Endothelial cell of umbilical vein (primary cell): ENCODE measurements around the gene STH. TPM values are rescaled to one million over a fixed set of nuclear protein-coding genes. Genes with fewer than 3 reads are reported as not detected.

Experiments
- BruUV-seq: library from RNA; stranded (reverse); fragments of 400-500 nt; replicated peaks from 2 replicates; lab custom pipeline; 2021; lab: Mats Ljungman, UMichigan
- CTCF ChIA-PET: fragments of 300-600, 350-600 bp; sonication (Branson Sonifier 250); formaldehyde crosslinking; loops from one replicate; lab custom pipeline; 2021; ENCODE audit warnings: antibody characterized with exemption, inconsistent platforms; lab: Charles Lee
- POLR2A ChIA-PET: fragments of 300-600, 350-600 bp; sonication (Branson Sonifier 250); formaldehyde crosslinking; loops from one replicate; lab custom pipeline; 2021; ENCODE audit warnings: antibody characterized with exemption, inconsistent platforms; lab: Charles Lee
- DNase-seq: peaks from one replicate; pipeline ENCODE4 v3.0.0-alpha.2; 2011; ENCODE audit warnings: low read depth, low spot score
- FAIRE-seq: peaks from 2 replicates; lab custom pipeline; 2011; peaks lifted over from hg19 to GRCh38; lab: Jason Lieb, UNC
- H2AFZ ChIP-seq: 2 replicates; pipeline ENCODE4 v1.6.0; 2012; ENCODE audit warnings: low read depth, low read length, control low read depth, inconsistent platforms
- H3K27ac ChIP-seq: 2 replicates; pipeline ENCODE4 v1.5.1; 2011; ENCODE audit warnings: low read depth, mild to moderate bottlenecking, control low read depth, low read length, moderate library complexity; ENCODE audit not compliant: insufficient read depth
- H3K27me3 ChIP-seq, 2 experiments: 2 replicates each; pipeline versions ENCODE4 v1.6.0 to v1.6.1; 2011; ENCODE audit warnings: low read length in 2 of 2, mixed read lengths in 1 of 2; ENCODE audit not compliant: control insufficient read depth in 2 of 2, insufficient read depth in 2 of 2
- H3K36me3 ChIP-seq, 2 experiments: 2 replicates in 1 of 2; 3 replicates in 1 of 2; pipeline ENCODE4 v1.5.1; 2011; ENCODE audit warnings: low read length in 2 of 2, mild to moderate bottlenecking in 1 of 2, moderate library complexity in 1 of 2; ENCODE audit not compliant: control insufficient read depth in 2 of 2, insufficient read depth in 2 of 2; ENCODE audit errors: extremely low read depth in 1 of 2
- H3K4me1 ChIP-seq: 3 replicates; pipeline ENCODE4 v1.5.1; 2011; ENCODE audit warnings: mild to moderate bottlenecking, low read length; ENCODE audit not compliant: control insufficient read depth, insufficient read depth; ENCODE audit errors: extremely low read depth
- H3K4me2 ChIP-seq: 2 replicates; pipeline ENCODE4 v1.6.1; 2011; ENCODE audit warnings: low read length, control low read depth, mixed read lengths; ENCODE audit not compliant: insufficient read depth
- H3K4me3 ChIP-seq, 3 experiments: fragments of 200-600 bp in 1 of 3; sonication (generic), shearing (Covaris generic) in 1 of 3; replicated peaks in 1 of 3; 2 replicates each; pipeline ENCODE4 v1.5.1; 2011 to 2016; ENCODE audit warnings: control low read depth in 3 of 3, low read length in 3 of 3, mild to moderate bottlenecking in 2 of 3, inconsistent platforms in 1 of 3, low read depth in 1 of 3, moderate library complexity in 1 of 3; ENCODE audit not compliant: insufficient read depth in 1 of 3
- H3K79me2 ChIP-seq: 2 replicates; pipeline ENCODE4 v1.6.0; 2012; ENCODE audit warnings: low read length, inconsistent platforms; ENCODE audit not compliant: control insufficient read depth, insufficient read depth
- H3K9ac ChIP-seq: replicated peaks from 2 replicates; pipeline ENCODE3; 2011; ENCODE audit warnings: low read length, control low read depth; ENCODE audit not compliant: insufficient read depth; ENCODE audit errors: extremely low read depth
- H3K9me1 ChIP-seq: replicated peaks from 3 replicates; pipeline ENCODE4 v1.6.0; 2011; ENCODE audit warnings: mild to moderate bottlenecking, low read length; ENCODE audit not compliant: control insufficient read depth, insufficient read depth; ENCODE audit errors: extremely low read depth
- H3K9me3 ChIP-seq: replicated peaks from 2 replicates; pipeline ENCODE4 v1.5.1; 2012; ENCODE audit warnings: low read length, inconsistent platforms; ENCODE audit not compliant: control insufficient read depth, insufficient read depth
- H4K20me1 ChIP-seq: replicated peaks from 2 replicates; pipeline ENCODE3; 2011; ENCODE audit warnings: mild to moderate bottlenecking, low read length; ENCODE audit not compliant: control insufficient read depth, insufficient read depth; ENCODE audit errors: extremely low read depth
- CTCF ChIP-seq, 2 donors: IDR thresholded peaks; 1 replicate in 1 of 2; 2 replicates in 1 of 2; pipeline ENCODE4 v1.5.1; 2011; ENCODE audit warnings: low read length in 2 of 2, mild to moderate bottlenecking in 2 of 2, moderate library complexity in 2 of 2, control low read depth in 1 of 2, inconsistent platforms in 1 of 2, low read depth in 1 of 2; ENCODE audit not compliant: insufficient read depth in 1 of 2; ENCODE audit errors: extremely low read depth in 1 of 2
- EZH2 ChIP-seq: IDR thresholded peaks from 2 replicates; pipeline ENCODE4 v1.6.1; 2012; ENCODE audit warnings: borderline replicate concordance, low read depth, mild to moderate bottlenecking, moderate library complexity, low read length, inconsistent platforms; ENCODE audit not compliant: severe bottlenecking
- FOS ChIP-seq: IDR thresholded peaks from 2 replicates; pipeline ENCODE4 v1.6.1; 2011; ENCODE audit warnings: mild to moderate bottlenecking, low read length, moderate library complexity, borderline replicate concordance; ENCODE audit not compliant: insufficient read depth
- GATA2 ChIP-seq: IDR thresholded peaks from 2 replicates; pipeline ENCODE4 v1.7.0; 2011; ENCODE audit warnings: low read depth, mild to moderate bottlenecking, moderate library complexity, mixed read lengths, low read length; ENCODE audit not compliant: insufficient read length, insufficient read depth
- JUN ChIP-seq: IDR thresholded peaks from 2 replicates; pipeline ENCODE4 v1.6.1; 2011; ENCODE audit warnings: borderline replicate concordance, low read depth; ENCODE audit not compliant: insufficient read length, insufficient read depth
- MAX ChIP-seq: IDR thresholded peaks from 2 replicates; pipeline ENCODE4 v1.6.1; 2011; ENCODE audit not compliant: insufficient read depth, insufficient read length
- MYC ChIP-seq: IDR thresholded peaks from one replicate; pipeline ENCODE4 v1.6.1; 2011; ENCODE audit warnings: mild to moderate bottlenecking, low read depth, low read length
- POLR2A ChIP-seq: IDR thresholded peaks from 2 replicates; pipeline ENCODE4 v1.6.1; 2012; ENCODE audit warnings: low read depth, mild to moderate bottlenecking, control low read depth, low read length
- POLR2AphosphoS5 ChIP-seq: IDR thresholded peaks from 2 replicates; pipeline ENCODE4 v1.6.1; 2012; ENCODE audit warnings: low read depth, mild to moderate bottlenecking, control low read depth, low read length, moderate library complexity; ENCODE audit not compliant: insufficient read depth
- dilution Hi-C: fragments of 300-500 bp; cut with MboI; formaldehyde crosslinking; loops from one replicate; pipeline ENCODE4 v1.15.0; 2019; ENCODE audit warnings: low sequenced_read_pairs; ENCODE audit not compliant: extremely low pct_ligation_motif_present
- intact Hi-C: fragments of 100-400 bp; cut with micrococcal nuclease; formaldehyde crosslinking; loops from one replicate; pipeline ENCODE4 v1.10.0; 2022
- polyA plus RNA-seq, 4 experiments: library from polyadenylated mRNA; depleted of rRNA in 3 of 4; stranded (reverse) in 3 of 4; unstranded in 1 of 4; fragments of >200 nt; gene quantifications; 2 replicates each; pipeline versions ENCODE4 v1.2.1 to v1.2.3, GENCODE V29; 2011 to 2012; ENCODE audit warnings: missing spikeins in 1 of 4
- total RNA-seq: library from RNA; stranded (reverse); gene quantifications from 2 replicates; pipeline ENCODE4 v1.2.3, GENCODE V29; 2021

STH gene
- total and polyA plus RNA-seq, 2 donors (not counting 3 experiments of a cell fraction or from before 2014, with no cell fraction given) = not detected

- ChIA-PET POLR2A (no interaction called here), CTCF (interaction anchor here (0.6 to 1.1 kb wide), 3 partner anchors 9 to 714 kb away, joined by 3 to 5 read pairs (median 4); no protein-coding TSS in a partner anchor)
- Histone ChIP-seq H3K27ac (no peak overlapping the region), H3K9me1 (no peaks in the 10 kb centered on the region), H3K79me2 (no peaks in the 10 kb centered on the region), H3K27me3 (peaks cover 0 to 2% of the 10 kb centered on the region in 2 experiments), H3K4me3 (no peak overlapping the region), H4K20me1 (no peaks in the 10 kb centered on the region), H3K9me3 (no peaks in the 10 kb centered on the region), H2AFZ (no peak overlapping the region), H3K9ac (no peak overlapping the region), H3K4me1 (no peaks in the 10 kb centered on the region), H3K36me3 (no peaks in the 10 kb centered on the region), H3K4me2 (no peak overlapping the region)
- dilution Hi-C loops = no loop called here
- no peak for TF ChIP-seq MAX
- no peak for TF ChIP-seq GATA2
- no peak for TF ChIP-seq FOS
- TF ChIP-seq POLR2A = no peak
- TF ChIP-seq JUN = no peak
- TF ChIP-seq POLR2AphosphoS5 = no peak
- TF ChIP-seq CTCF (IDR thresholded peaks at IDR 0.05; ENCODE audit: extremely low read depth in 1 of 2, insufficient read depth in 1 of 2, low read depth in 1 of 2, low read length in 2 of 2) = no peak
- no peak for TF ChIP-seq EZH2
- no peak for TF ChIP-seq MYC
- DNase-seq (no peak), FAIRE-seq (no peak)
- intact Hi-C loops = no loop called here
- no TSS peak for BruUV-seq
These were observed 6.9 kb upstream of the STH start for GRCh38 chr17:45992175-45992574.
